Inflammatory macrophage treated with lipopolysaccharide for 4 hours (primary cell): ENCODE results near the gene NECTIN1.

Source experiments
- DNase-seq: peaks from one replicate; pipeline ENCODE4 v3.0.0-alpha.2; 2020

The NECTIN1 gene

DNA sequence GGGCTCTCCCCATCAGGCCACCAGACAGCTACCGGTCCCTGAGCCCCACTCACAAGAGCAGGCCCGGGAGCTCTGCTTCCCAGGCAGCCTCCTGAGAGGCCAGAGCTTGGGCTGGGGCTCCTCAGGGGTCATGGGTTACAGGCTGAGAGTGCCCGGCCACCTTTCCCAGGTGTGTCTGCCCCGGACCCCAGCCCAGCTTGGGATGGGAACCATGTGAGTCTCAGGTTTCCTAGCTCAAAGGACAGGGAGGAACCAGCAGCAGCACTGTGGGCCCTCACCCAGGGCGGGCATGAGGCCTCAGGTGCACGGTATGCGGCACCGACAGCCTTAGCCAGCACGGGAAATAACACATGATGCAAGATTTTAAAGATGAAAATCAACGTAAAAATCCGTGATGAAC, 90.1 kb downstream of the NECTIN1 start:
- DNase-seq: no peak

DNA sequence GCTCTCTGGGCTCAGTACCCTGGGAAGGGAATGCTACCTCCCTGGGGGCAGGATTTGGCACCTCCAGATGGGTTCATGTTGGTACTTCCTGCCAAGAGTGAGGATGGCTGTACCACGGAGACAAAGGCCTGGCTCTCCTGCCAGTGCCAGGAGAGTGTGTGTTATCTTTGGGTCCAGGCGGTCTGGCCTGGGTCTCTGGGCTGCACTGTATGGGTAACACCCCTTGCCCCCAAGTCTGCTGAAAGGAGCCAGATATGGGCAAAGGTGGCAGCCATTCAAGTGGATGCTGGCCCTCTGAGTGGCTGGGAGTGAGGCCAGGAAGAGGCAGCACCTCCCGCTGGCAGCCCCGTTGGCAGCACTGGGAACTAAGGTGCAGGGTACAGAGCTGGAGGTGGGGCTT, 91.5 kb downstream of the NECTIN1 start:
- no peak for DNase-seq

DNA sequence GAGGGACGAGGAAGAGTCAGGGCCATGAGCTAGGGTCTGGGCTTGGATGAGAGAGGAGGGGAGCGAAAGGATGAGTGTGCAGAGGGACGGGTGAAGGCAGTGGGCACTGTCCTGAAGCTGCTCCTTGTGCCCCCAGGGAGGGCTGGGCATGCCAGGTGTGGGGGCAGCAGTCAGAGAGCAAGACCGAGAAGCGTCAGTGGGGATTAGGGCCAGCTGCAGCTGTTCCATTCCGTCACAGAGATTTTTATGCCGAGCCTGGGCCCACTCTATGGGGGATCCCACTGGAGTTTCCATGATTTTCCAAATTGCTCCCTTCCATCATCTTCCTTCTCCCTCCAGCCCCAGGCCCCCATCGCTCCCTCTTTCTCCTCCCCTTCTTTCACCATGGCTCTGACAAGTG, 93.2 kb downstream of the NECTIN1 start:
- DNase-seq: no peak

DNA sequence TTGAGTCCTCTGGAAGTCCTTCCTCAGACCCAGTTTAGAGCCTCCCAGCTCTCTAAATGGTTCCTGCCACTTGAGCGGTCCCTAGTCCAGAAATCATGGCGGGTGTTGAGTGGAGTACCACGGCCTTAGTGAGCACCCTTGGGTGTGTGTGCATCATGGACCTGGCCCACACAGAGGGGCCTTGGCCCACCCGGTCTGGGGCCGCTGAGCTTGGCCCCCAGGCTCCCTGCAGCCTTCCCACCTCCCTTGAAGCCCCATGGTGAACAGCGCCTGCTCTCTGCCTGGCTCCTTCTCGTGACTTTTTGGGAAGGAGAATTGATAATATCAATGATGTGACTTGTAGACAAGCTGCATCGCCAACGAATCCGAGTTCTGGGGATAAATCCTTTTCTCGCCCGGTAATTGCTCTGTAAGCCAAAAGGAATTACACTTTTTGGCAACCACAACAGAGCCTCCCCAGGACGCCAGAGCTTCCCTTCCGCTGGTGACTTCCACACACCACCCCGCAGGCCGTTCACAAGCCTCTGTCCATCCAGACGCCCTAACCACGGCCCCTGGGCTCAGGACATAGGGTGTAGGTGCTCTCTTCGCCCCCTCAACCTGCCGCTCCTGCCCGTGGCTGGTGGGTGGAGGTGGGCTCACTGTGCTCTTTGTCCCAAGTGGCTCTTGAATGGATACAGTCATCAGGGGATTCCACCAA, 93.8 kb downstream of the NECTIN1 start:
- DNase-seq: no peak

DNA sequence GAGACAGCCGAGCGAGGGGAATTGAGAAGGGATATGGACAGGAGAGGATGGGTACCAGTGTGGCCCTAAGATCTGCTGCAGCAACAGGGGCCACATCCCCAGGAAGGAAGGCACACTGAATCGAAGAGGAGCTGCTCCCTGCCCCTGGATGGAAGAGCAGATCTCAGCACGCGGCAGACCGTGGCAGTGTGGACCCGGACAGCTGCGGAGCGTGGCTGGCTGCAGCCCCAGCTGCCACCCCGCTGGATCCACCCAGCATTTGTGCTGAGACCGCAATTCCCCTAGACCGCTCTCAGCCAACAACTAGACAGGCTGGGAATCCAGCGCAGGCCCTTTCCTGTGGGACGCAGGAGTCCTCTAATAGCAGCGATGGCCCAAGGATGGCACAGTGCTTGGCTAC, 94.7 kb downstream of the NECTIN1 start:
- no peak for DNase-seq

DNA sequence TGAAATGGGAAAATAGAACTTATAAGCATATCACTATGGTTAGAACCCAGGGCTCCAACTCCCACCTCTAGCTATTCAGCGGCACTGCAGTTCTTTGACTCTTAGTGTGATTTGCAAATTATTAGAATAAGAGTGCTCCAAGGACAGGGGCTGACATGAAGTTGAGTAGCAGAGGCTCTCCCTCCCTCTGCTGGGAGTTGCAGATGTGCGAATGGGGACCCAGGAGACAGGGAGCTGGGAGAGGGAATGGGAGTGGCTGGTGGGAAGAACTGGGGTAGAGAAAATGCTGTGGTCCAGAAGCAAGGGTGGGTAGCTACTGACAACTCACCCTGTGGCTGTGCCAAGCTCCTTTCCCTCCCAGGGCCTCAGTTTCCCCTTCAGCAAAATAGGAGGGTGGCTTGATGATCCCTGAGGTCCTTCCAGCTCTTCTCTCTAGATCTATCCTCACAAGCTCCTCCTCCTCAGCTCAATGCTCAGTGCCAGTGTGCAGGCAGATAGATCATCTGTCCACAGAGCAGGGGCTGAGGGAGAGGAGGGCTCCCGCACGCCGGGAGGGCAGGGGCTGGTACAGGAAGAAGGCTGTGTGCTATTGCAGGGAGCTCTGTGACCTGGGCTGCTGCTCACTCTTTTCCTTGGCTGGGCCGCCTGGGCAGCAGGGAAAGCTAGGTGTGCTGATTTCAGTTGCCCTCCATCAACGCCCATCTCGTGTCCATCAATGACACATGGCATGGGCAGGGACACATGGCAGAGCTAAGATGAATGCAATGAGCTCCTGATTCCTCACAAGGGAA, 99.0 kb downstream of the NECTIN1 start:
- no peak for DNase-seq

DNA sequence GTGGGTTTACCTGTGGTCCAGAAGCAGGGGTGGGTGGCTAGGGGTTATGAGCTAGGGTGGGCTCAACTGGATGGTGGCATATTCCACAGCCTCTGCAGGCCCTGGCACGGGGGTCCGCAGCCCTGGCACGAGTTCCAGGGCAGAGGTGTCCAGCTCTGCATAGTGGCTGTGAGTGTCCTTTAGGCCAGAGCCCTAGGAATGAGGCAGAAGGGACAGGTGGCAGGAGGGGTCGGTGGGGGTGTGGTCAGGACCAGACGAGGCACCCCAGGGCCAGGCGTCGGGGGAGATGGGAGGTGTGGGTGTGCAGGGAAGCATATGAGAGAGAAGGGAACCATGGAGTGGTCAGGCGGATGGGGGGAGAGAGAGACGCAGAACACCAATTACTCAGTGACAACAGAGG, 99.9 kb downstream of the NECTIN1 start:
- no peak for DNase-seq

DNA sequence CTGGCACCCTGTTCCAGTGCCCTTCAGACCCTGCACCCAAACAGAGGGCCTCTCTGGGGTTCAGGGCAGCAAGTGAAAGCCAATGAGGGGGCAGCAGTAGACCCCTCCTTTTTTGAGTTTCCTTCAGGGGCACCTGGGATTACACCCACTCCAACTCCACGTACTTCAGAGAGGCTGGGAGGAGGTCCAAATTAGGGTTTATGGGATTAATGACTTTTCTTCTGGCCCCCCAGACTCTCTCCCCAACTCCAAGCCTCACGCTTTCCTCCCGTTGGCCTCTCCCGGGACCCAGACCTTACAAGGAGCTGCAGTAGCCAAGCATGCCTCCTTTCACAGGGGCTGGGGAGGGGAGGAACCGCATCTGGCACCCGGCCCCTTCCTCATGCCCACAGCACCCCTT, 101.7 kb downstream of the NECTIN1 start:
- no peak for DNase-seq

DNA sequence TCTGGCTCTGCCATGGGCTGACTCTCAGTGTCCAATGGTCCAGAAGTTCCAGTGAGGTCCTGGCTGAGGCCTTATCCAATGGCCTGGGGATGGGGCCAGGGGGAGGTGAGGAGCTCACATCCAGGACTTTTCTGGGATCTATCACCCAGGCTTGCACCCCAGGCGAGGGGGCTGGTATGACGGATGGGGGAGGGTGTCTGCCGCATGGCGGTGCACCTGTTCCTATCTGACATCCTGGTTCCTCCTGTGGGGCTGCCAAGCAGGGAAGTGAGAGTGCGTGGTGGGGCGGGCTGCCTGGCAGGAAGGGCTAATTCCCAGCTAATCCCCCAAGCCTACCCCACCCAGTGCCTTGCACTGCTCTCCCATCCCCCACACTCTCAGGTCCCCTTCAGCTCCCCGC, 102.1 kb downstream of the NECTIN1 start:
- DNase-seq: no peak

DNA sequence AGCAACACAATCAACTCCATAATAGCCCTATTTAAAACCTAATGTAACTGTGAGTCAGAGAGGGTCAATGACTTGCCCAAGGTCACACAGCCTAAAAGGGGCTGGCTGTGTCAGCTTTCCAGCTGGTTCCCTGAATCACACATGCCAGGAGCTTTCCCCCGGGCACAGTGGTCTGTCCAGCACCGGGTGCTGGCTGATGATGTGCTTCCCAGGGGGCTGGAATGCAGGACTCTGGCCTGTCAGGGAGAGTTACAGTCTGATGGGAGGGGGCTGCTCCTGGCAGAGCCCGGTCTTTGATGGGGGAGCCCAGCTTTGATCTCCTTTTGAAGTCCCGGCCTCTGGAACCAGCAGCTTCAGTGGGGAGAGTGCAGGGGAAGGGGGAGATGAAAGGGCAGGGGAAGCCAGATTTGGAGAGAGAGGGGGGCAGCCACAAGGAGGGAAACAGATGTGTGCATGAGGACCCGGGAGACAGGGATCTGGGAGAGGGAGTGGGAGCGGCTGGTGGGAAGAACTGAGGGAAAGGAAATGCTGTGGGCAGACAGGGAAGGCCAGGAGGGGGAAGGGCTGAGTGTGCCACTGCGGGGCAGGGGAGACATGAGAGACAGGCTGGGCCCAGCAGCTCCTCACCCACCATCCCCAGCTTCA, 102.7 kb downstream of the NECTIN1 start:
- no peak for DNase-seq

DNA sequence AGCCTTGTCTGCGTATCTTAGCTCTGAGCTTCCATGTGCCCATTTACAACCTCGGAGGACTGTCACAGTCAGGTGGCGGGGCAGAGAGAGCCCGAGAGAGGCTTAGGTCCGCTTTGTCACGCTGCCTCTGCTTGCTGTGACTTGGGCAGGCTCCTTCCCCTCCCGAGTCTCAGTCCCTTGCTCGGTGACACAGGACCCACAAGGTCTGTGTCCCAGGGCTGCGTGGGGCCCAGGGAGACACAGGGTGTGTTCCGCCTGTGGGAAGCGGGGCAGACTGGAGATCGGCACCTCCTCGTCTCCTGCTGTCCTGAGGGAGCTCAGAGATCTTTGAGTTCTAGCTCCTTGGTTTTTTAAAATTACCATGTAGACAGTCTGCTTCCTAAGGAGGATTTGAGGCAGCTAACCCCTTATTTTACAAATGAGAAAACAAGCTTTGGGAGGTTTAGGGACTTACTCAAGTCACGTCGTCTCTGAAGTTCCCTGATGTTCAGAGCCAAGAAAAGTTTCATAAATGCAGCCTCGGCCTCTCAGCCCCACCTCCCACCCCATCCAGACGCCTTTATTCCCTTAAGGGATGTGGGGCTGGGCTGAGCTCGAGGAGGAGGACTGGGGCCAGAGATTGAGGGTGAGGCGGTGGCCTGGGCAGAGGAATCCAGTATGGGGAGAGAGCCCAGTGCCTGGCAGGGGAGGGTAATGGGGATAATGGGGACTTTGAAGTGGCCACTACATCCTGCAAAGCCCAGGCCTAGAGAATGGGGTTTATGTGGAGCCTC, 103.6 kb downstream of the NECTIN1 start:
- no peak for DNase-seq

DNA sequence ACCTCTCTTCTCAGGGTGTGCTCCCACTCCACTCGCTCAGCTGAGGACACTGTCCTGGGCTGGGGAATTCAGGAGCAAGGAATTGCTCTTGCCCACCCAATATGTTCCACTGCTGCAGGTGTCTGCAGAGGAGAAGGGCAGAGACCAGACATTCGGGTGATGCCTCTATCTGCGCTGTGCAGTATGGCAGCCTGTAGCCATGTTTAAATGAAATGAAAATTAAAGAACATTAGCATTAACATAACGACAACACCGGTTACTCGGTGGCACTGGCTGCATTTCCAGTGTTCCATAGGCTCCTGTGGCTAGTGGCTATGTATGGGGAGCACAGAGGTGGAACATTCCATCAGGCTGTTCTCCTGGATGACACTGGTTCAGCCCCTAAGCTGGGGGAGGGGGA, 104.4 kb downstream of the NECTIN1 start:
- DNase-seq: no peak

DNA sequence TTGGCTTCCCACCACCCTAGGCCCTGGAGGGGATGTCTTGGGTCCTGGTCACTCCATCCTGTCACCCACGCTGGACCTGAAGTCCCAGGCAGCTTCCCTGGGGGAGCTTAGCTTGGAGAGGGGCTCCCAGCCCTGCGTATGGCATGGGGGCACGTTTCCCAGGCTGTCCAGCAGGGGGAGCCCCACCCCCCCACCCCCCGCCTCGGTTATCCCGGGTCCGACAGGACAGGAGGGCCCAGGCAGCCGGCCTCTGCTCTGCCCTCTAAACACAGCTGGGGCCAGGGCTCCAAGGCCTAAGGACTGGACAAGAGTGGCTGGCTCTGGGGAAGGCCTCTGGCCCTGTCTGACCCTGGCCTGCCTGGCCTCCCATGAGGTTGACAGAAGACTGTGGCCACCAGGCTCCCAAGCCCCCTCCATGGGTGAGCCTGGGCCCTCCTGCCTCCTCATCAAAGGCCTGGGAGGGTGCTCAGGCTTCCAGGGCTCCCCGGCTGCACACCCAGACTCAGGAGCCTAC, 104.8 kb downstream of the NECTIN1 start:
- DNase-seq: no peak

DNA sequence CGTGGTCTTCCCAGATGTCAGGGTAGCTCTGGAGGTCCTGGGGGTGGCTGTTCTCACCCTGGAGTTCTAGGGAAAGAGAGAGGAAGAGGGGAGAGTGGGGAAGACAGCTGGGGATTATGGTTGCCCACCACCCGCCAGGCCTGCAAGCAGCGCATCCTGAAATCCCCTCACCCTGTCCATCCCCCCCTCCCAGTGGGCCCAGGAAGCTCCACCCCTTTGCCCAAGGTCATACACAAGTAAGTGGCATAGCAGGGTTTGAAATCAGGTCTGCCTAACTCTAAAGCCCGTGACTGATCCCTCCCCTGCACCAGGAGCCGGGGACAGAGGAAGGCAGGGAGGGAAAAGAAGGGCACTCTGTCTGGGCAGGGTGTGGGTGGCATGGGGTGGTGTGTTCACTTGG, 105.3 kb downstream of the NECTIN1 start:
- DNase-seq: no peak

DNA sequence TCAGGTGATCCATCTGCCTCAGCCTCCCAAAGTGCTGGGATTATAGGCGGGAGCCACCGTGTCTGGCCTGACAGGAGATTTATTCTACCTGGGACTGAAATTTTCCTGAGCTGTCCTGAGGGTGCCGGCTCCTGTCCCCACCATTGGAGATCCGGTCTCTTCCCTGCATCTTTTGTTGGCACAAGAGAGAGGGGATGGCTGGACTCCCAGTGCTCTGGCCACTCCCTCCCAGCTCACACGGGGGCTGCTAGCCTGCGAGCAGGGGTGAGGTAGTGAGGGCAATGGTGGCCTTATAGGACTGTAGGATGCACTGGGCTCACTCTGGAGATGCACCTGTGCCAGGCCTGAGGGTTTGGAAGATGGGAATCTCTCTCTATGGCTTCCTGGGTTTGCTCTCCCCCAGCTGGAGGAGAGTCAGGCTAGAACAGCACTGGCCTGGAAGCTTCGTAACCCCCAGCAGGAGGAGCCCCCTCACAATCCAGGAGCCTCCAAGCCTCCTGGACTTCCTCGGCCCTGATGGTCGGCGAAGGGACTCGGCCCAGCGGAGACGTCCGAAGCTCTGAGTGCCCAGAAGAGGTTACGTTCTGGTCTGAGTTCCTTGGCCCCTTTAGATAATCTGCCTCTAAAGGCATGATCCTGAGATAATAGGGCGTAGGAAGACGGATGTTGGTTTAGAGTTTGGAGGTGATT, 106.4 kb downstream of the NECTIN1 start:
- DNase-seq: no peak

DNA sequence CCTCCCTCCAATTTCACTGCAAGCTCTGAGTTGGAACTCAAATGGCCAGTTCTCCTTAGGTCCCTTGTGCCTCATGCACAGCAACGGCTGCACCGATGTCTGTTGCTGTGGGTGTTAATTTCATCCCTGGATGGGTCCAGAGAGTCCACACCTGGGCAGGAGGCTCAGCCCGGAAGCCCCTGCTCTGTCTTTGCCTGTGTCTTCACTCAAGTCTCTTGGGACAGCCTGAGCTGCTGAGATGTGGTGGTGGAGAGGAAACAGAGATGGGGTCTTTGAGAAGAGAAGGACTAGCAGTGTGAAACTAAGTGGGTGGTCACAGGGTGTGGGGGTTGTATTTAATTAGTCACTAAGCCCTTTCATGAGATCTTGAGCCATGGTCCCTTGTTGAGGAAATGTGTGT, 109.3 kb downstream of the NECTIN1 start:
- no peak for DNase-seq

DNA sequence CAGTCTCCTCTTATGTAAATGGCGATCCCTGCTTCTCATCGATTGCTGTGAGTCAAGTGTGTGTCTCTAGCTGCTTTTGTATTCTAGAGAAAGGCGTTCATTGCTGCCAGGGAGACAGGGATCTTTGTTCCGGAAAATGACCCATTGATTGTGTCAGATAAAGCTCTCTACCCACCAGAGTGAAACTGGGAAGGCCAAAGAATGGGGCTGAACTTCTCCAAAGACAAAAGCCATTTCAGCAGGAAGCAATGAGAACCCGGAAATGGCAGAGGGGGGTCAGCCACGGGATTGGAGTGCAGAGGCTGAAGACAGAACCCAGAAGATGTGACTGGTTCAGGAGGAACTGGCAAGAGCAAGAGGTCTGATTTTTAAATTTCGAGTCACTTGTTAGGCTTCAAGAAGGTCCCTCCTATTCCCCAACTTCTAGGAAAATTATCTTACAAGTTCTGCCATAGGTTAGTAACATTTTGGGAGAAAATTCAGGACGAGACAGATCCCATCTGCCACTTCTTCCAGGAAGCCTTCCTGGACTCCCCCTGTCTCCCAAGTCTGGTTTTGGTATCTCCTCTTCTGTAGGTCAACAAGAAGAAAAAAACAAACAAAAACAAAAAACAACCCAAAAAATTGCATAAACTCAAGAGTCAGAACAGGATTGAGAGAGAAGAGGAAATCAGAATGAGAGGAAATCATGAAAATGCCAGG, 110.6 kb downstream of the NECTIN1 start:
- DNase-seq: peak; percentile 95

DNA sequence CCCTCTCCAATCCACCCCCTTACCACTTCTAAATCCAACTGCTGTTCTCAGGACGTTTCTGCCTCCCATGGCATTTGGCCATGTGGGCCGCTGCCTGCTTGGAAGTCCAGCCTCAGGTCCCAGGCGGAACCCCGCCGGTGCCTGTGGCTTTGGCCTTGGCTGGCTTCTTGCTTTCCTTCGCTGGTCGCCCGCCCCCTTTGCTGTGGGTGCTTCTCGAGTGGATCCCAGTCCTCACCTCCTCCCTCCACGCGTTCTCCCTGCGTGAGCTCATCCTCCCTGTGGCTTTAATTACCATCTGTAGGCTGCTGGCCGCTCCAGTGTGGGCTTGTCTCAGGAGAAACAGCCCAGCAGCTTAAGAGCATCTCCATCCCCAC, 111.7 kb downstream of the NECTIN1 start:
- DNase-seq: no peak

DNA sequence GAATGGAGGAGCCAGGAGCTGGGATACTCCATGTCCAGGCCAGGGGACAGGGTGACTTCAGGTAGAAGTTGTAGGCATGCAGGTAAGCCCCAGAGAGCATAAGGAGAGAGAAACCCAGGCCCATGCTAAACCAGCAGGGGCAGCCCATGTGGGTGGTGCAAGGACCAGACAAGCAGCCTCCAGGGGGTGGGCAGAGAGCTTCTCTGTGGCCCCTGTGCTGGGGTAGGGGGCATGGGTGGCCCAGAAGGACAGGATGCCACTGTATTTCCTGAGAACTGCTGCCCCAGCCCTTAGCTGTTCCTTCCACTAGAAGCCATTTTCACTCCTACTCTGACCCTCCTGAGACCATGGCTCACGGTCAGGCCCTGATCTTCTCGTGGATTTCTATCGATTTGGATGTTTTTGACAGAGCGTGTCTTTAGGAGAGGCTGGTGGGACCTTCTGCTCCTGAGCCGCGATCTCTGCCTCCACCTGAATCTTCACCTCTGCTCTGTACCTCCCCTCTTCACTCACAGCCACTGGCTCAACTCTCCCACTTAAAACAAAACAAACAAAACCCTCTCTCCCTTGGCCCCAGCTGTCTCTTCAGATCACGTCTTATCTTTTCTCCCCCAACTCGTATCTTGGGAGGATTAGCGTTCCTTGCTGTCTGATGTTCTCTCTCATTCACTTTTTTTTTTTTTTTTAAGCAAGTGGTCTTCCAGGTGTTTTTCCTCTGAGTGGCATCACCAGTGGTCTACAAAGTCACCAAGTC, 112.2 kb downstream of the NECTIN1 start:
- DNase-seq: no peak

DNA sequence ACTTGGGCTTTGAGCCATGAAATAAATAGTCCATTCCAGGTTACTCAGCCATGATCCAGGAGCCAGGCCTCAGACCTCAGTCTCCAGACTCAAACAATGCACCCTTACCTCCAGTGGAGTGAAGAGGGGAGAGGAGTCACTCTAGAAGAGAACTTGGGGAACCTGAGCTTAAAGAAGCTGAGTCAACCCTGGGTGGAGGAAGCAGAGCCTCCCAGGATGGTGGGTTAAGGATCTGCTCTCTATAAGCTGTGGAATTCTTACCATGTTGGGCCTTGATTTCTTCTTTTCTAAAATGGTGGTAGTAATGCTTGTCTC, 113.2 kb downstream of the NECTIN1 start:
- DNase-seq: no peak
